Sigmoid colon (tissue), 7 donors: ENCODE results near the gene TMEM51. TPM values are rescaled to one million over a fixed set of nuclear protein-coding genes. Genes with fewer than 3 reads are reported as not detected.

Experiments used
- DNase-seq: peaks from one replicate; pipeline ENCODE4 v3.0.0-alpha.2; 2019
- H3K27ac ChIP-seq, 4 donors: fragments of 200-600 bp; sonication (generic); one replicate each; pipeline ENCODE4 v1.5.1; 2016 to 2019; ENCODE audit warnings: mild to moderate bottlenecking in 1 of 4
- H3K27me3 ChIP-seq, 3 donors: fragments of 200-600 bp; sonication (generic); one replicate each; pipeline ENCODE4 v1.5.1; 2019; ENCODE audit warnings: mild to moderate bottlenecking in 1 of 3
- H3K36me3 ChIP-seq, 4 donors: fragments of 200-600 bp; sonication (generic); one replicate each; pipeline ENCODE4 v1.5.1; 2016 to 2019
- H3K4me1 ChIP-seq, 4 donors: fragments of 200-600 bp; sonication (generic); one replicate each; pipeline ENCODE4 v1.5.1; 2017 to 2019
- H3K4me3 ChIP-seq, 4 donors: fragments of 200-600 bp; sonication (generic); one replicate each; pipeline ENCODE4 v1.5.1; 2017 to 2019; ENCODE audit warnings: mild to moderate bottlenecking in 2 of 4, moderate library complexity in 1 of 4
- H3K9me3 ChIP-seq, 4 donors: fragments of 200-600 bp in 3 of 4; sonication (generic) in 3 of 4; one replicate each; pipeline versions ENCODE4 v1.5.1 to v1.6.1; 2013 to 2019
- CTCF ChIP-seq, 4 experiments: fragments of 450-650 bp in 3 of 4; fragments of 200-600 bp in 1 of 4; IDR thresholded peaks; one replicate each; pipeline ENCODE4 v1.5.1; 2016 to 2019; ENCODE audit warnings: antibody characterized with exemption in 4 of 4, mild to moderate bottlenecking in 3 of 4, moderate library complexity in 2 of 4
- EP300 ChIP-seq, 4 donors: sonication (generic); formaldehyde crosslinking; IDR thresholded peaks; one replicate each; pipeline ENCODE4 v1.6.1; 2017; ENCODE audit warnings: antibody characterized with exemption in 4 of 4
- POLR2A ChIP-seq, 2 donors: fragments of 450-650 bp; IDR thresholded peaks; one replicate each; pipeline ENCODE4 v1.6.1; 2016; ENCODE audit warnings: antibody characterized with exemption in 2 of 2, mild to moderate bottlenecking in 2 of 2, moderate library complexity in 2 of 2
- POLR2AphosphoS5 ChIP-seq, 4 donors: sonication (generic); formaldehyde crosslinking; IDR thresholded peaks; one replicate each; pipeline ENCODE4 v1.6.1; 2017; ENCODE audit warnings: antibody characterized with exemption in 4 of 4
- WGBS, 2 donors: extraction: QIAGEN DNeasy Blood & Tissue Kit; methylation state at CpG; one replicate each; pipeline ENCODE4 v1.1.7; 2013; 5-methylcytosine and 5-hydroxymethylcytosine counted together
- intact Hi-C: fragments of 100-400 bp; cut with DNase I; formaldehyde crosslinking; loops from one replicate; pipeline ENCODE4 v1.15.1; 2023
- polyA plus RNA-seq, 3 donors: library from polyadenylated mRNA; stranded (reverse); fragments of 200-250 nt; gene quantifications; one replicate each; pipeline ENCODE4 v1.2.3, GENCODE V29; 2013
- total RNA-seq, 4 donors: library from RNA; depleted of rRNA; stranded (reverse); fragments of >200 nt; gene quantifications; one replicate each; pipeline ENCODE4 v1.1.0, GENCODE V29; 2016
- donor health status: healthy with polysubstance abuse.
- donor health status: Bipolar disorder and iron deficiency.
- donor health status: healthy.

The TMEM51 gene
- total and polyA plus RNA-seq, 7 donors: 8.8 to 20.7 (median 15.3) TPM

- H3K9me3 ChIP-seq: no peaks in the 10 kb centered on the region
- DNase-seq: no peak
- H3K36me3 ChIP-seq: no peaks in the 10 kb centered on the region
- intact Hi-C loops: loop anchor here (10.0 kb wide), 2 partner anchors 274 to 374 kb away; partner anchors contain the start of genes CASP9 and DNAJC16
- TF ChIP-seq POLR2AphosphoS5 (IDR thresholded peaks at IDR 0.05): no peak
- TF ChIP-seq EP300 (IDR thresholded peaks at IDR 0.05): no peak
- no peak for TF ChIP-seq CTCF (IDR thresholded peaks at IDR 0.05)
- TF ChIP-seq POLR2A (IDR thresholded peaks at IDR 0.05): no peak
- no peaks in the 10 kb centered on the region for H3K27me3 ChIP-seq
- H3K4me3 ChIP-seq: no peak overlapping the region
- WGBS, 2 donors: 92 to 93% methylated on average over 3 of the region's 3 CpGs
- H3K4me1 ChIP-seq: peaks cover 4 to 45% (median 33%) of the 10 kb centered on the region in 4 donors
- no peak overlapping the region for H3K27ac ChIP-seq
Measured at GRCh38 chr1:15150376-15150775, 3.2 kb upstream of the TMEM51 start.

GRCh38 chr1:15151377-15151806, 2.2 kb upstream of the TMEM51 start:
- H3K4me3 ChIP-seq: no peak overlapping the region
- H3K27ac ChIP-seq: peak overlapping the region; percentile 93 to 99 (median 96)
- no peaks in the 10 kb centered on the region for H3K27me3 ChIP-seq
- intact Hi-C loops: loop anchor here (10.0 kb wide), 2 partner anchors 273 to 373 kb away; partner anchors contain the start of genes CASP9 and DNAJC16
- WGBS, 2 donors: 24 to 64% methylated on average over 5 of the region's 5 CpGs
- no peaks in the 10 kb centered on the region for H3K9me3 ChIP-seq
- peaks cover 4 to 45% (median 39%) of the 10 kb centered on the region in 4 donors for H3K4me1 ChIP-seq
- no peak for DNase-seq
- H3K36me3 ChIP-seq: no peaks in the 10 kb centered on the region
- TF ChIP-seq POLR2AphosphoS5 (IDR thresholded peaks at IDR 0.05) (no peak), EP300 (IDR thresholded peaks at IDR 0.05) (no peak), CTCF (IDR thresholded peaks at IDR 0.05) (no peak), POLR2A (IDR thresholded peaks at IDR 0.05) (no peak)

GRCh38 chr1:15151871-15152270, 1.7 kb upstream of the TMEM51 start:
- DNase-seq: no peak
- Histone ChIP-seq H3K27ac (peak overlapping the region; percentile 93 to 99 (median 96)), H3K36me3 (no peaks in the 10 kb centered on the region), H3K9me3 (no peaks in the 10 kb centered on the region), H3K4me1 (peaks cover 4 to 45% (median 40%) of the 10 kb centered on the region in 4 donors), H3K27me3 (no peaks in the 10 kb centered on the region), H3K4me3 (peak overlapping the region in 3 of 4 donors; percentile 44 to 93 (median 77))
- intact Hi-C loops: loop anchor here (1.0 to 10.0 kb wide), 4 partner anchors 94 to 373 kb away; partner anchors contain the start of genes CASP9 and DNAJC16
- TF ChIP-seq POLR2A (IDR thresholded peaks at IDR 0.05): no peak
- no peak for TF ChIP-seq EP300 (IDR thresholded peaks at IDR 0.05)
- no peak for TF ChIP-seq POLR2AphosphoS5 (IDR thresholded peaks at IDR 0.05)
- no peak for TF ChIP-seq CTCF (IDR thresholded peaks at IDR 0.05)
- 53 to 76% methylated on average over 3 of the region's 3 CpGs for WGBS, 2 donors

- intact Hi-C loops: loop anchor here (1.0 to 10.0 kb wide), 5 partner anchors 62 to 372 kb away; partner anchors contain the start of genes CASP9 and DNAJC16
Measured at GRCh38 chr1:15152318-15153183, 996 bp upstream of the TMEM51 start.

More at GRCh38 chr1:15152318-15153183, 996 bp upstream of the TMEM51 start:
- H3K36me3 ChIP-seq: no peaks in the 10 kb centered on the region
- WGBS, 2 donors: 0 to 1% methylated on average over 61 of the region's 61 CpGs
- TF ChIP-seq POLR2AphosphoS5 (IDR thresholded peaks at IDR 0.05) (peak; percentile 64 to 80 (median 80)), CTCF (IDR thresholded peaks at IDR 0.05) (peak; percentile 45 to 78 (median 68)), POLR2A (IDR thresholded peaks at IDR 0.05) (peak; percentile 35 to 37), EP300 (IDR thresholded peaks at IDR 0.05) (no peak)
- H3K9me3 ChIP-seq: no peaks in the 10 kb centered on the region
- peak overlapping the region; percentile 44 to 93 (median 84) for H3K4me3 ChIP-seq
- H3K4me1 ChIP-seq: peaks cover 4 to 49% (median 45%) of the 10 kb centered on the region in 4 donors
- peak overlapping the region; percentile 93 to 99 (median 96) for H3K27ac ChIP-seq
- DNase-seq: peak; percentile 97
- no peaks in the 10 kb centered on the region for H3K27me3 ChIP-seq
